MG63 (cell line): ENCODE measurements around the gene LGI1. TPM values are rescaled to one million over a fixed set of nuclear protein-coding genes. Genes with fewer than 3 reads are reported as not detected.
A peak's percentile ranks its signal among the peaks of the same experiment; 100 is the strongest.
"Not testable (repeated sequence)": the region's sequence is repeated elsewhere in the genome, so short reads cannot be mapped to it uniquely, and the experiment has no call there.

Experiments used
- DNase-seq: peaks from one replicate; pipeline ENCODE4 v3.0.0-alpha.2; 2020
- H3K27me3 ChIP-seq: fragments of 250-450 bp; sonication (Bioruptor Pico); 2 replicates; pipeline ENCODE4 v1.5.1; 2020; ENCODE audit warnings: mild to moderate bottlenecking, moderate library complexity
- H3K36me3 ChIP-seq: fragments of 250-450 bp; sonication (Bioruptor Pico); 2 replicates; pipeline ENCODE4 v1.5.1; 2020; ENCODE audit warnings: mild to moderate bottlenecking, moderate library complexity
- H3K4me3 ChIP-seq: fragments of 250-450 bp; sonication (Bioruptor Pico); 2 replicates; pipeline ENCODE4 v1.5.1; 2020; ENCODE audit warnings: mild to moderate bottlenecking, moderate library complexity
- H3K9me3 ChIP-seq: fragments of 250-450 bp; sonication (Bioruptor Pico); 2 replicates; pipeline ENCODE4 v1.5.1; 2020; ENCODE audit warnings: mild to moderate bottlenecking, moderate library complexity
- total RNA-seq: library from RNA; depleted of rRNA; stranded (reverse); fragments of >200 nt; shearing (Covaris generic); gene quantifications from 2 replicates; pipeline ENCODE4 v1.2.3, GENCODE V29; 2014; ENCODE audit warnings: low replicate concordance; rRNA removed

The LGI1 gene
- total RNA-seq, 1 experiment from 2014 or later: not detected

DNA sequence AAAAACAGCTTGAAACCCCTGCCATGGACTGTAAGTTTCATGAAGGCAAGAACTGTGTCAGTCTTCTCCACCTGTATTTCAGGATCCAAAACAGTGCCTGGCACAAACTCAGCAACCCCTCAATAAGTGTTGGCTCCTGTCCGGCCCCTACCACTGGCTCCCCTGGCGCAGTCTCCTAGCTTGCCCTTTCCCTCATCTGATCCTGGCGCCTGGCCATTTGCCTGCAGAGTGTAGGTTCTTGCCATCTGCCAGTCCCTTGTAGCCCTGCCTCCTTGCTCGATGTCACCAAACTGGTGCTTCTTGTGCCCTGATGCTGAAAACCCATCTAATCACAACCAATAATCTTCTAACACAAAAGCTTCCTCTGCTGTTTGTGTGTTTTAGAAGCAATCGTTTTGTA, 60.4 kb downstream of the LGI1 start:
- no peak for DNase-seq
- Histone ChIP-seq H3K4me3 (no peak overlapping the region), H3K9me3 (no peaks in the 10 kb centered on the region), H3K36me3 (no peaks in the 10 kb centered on the region), H3K27me3 (no peaks in the 10 kb centered on the region)

- Histone ChIP-seq H3K36me3 (no peaks in the 10 kb centered on the region), H3K9me3 (no peaks in the 10 kb centered on the region), H3K4me3 (no peak overlapping the region), H3K27me3 (no peaks in the 10 kb centered on the region)
- DNase-seq: no peak
These were observed 61.8 kb downstream of the LGI1 start for GRCh38 chr10:93819520-93819919.

- Histone ChIP-seq H3K9me3 (no peaks in the 10 kb centered on the region), H3K27me3 (no peaks in the 10 kb centered on the region), H3K36me3 (no peaks in the 10 kb centered on the region), H3K4me3 (no peak overlapping the region)
- peak; percentile 6 for DNase-seq
These were observed 62.7 kb downstream of the LGI1 start for GRCh38 chr10:93820434-93820833.

DNA sequence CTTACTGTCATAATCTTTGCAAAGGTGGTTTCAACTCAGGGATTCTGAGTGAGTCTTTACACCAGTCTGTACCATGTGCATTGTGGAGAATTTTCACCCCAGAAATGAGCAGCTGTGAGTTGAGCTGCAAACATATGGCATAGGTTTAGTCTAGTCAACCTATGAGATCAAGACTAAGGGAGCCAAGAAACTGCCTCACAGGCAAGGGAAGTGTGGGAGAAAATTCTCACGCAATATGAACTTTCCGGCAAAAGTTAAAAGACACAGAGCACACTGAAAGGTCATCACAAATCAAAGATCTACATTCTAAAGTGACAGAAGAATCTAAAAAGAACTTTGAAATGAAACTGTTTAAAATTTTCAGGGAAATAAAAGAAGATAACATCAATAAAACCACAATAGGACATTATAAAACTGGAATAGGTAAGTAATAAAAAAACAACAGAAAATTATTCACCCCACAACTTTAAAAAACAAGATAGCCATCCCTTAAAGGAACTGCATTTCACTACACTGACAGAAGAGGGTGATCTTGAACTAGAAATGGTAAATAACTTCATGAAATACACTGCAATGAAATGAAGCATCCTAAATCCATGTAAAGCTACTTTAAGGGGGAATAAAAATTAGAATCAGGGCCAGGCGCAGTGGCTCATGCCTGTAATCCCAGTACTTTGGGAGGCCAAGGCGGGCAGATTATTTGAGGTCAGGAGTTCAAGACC, 63.5 kb downstream of the LGI1 start:
- Histone ChIP-seq H3K27me3 (no peaks in the 10 kb centered on the region), H3K9me3 (no peaks in the 10 kb centered on the region), H3K4me3 (no peak overlapping the region), H3K36me3 (no peaks in the 10 kb centered on the region)
- no peak for DNase-seq

GRCh38 chr10:93826355-93826754, 68.6 kb downstream of the LGI1 start:
- Histone ChIP-seq H3K27me3 (no peaks in the 10 kb centered on the region), H3K9me3 (no peaks in the 10 kb centered on the region), H3K36me3 (no peaks in the 10 kb centered on the region), H3K4me3 (no peak overlapping the region)
- DNase-seq: peak; percentile 26

- Histone ChIP-seq H3K4me3 (no peak overlapping the region), H3K9me3 (no peaks in the 10 kb centered on the region), H3K27me3 (no peaks in the 10 kb centered on the region), H3K36me3 (no peaks in the 10 kb centered on the region)
- DNase-seq: no peak
These were observed 69.5 kb downstream of the LGI1 start for GRCh38 chr10:93827056-93827804.

DNA sequence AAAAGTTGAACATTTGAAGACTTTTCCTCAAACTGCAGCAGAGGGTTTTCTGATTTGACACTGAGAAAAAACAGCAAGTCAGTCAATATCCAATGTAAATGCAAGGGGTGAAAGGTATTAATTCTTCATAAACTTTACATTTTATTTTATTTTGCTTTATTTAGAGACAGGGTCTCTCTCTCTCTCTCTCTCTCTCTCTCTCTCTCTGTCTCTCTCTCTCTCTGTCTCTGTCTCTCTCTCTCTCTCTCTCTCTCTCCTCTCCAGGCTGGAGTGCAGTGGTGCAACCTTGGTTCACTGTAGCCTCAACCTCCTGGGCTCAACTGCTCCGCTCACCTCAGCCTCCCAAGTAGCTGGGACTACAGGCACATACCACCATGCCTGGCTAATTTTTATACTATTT, 73.3 kb downstream of the LGI1 start:
- H3K36me3 ChIP-seq, H3K27me3 ChIP-seq, H3K9me3 ChIP-seq, DNase-seq, H3K4me3 ChIP-seq: not testable (repeated sequence)

DNA sequence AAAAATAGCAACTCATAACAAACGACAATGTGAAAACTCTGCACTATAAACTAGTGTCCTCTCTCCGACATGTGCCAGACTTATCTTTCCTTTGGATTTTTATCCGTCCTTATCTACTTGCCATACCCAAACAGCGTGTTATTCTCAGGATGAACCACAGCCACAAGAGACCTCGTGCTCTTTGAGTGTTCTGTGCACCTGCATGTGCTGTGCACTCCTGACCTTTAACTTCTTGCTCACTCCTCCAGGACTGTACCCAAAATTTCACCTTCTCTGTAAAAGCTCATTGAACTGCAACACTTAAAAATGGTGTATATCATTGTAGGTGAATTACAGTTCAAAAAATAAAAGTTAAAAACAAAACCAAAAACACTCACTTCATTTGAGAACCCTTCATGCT, 78.0 kb downstream of the LGI1 start:
- Histone ChIP-seq H3K27me3 (no peaks in the 10 kb centered on the region), H3K9me3 (no peaks in the 10 kb centered on the region), H3K4me3 (no peak overlapping the region), H3K36me3 (no peaks in the 10 kb centered on the region)
- no peak for DNase-seq

DNA sequence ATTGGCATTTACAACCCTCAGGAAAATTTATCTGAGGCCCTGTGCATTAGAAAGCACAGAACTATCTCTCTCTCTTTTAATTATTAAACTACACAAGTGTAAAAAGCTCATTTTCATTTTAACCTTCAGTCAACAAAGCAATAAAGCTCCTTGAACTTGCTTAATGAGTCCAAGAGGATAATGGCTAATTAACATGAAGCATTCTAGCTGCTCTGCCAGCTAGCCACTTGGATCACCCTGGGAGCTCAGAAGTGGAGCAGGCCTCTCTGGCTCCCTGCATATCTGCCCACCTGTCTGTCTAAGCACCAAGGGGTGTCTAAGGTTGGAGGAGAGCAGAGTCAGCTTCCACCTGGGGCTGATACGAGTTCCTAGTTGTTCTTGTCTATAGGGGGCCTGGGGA, 80.1 kb downstream of the LGI1 start:
- Histone ChIP-seq H3K36me3 (no peaks in the 10 kb centered on the region), H3K4me3 (no peak overlapping the region), H3K27me3 (no peaks in the 10 kb centered on the region), H3K9me3 (no peaks in the 10 kb centered on the region)
- DNase-seq: no peak

DNA sequence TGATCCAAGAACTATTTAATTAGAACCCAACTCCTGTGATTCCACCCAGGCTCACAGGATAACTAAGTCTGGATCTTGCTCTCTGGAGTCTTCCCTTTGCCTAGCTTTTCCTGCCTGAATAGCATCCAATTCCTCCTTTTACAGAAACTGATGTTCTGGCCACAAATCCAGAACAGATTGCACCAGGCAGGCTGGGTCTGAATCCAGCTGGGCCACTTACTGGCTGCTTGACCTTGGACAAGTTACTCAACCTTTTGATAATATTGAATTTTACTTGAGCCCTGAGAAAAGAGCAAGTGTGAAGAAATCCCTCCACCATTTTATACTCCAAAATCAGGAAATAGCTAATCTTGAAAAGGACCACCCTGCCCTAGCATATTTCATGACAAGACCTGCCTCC, 80.5 kb downstream of the LGI1 start:
- Histone ChIP-seq H3K9me3 (no peaks in the 10 kb centered on the region), H3K4me3 (no peak overlapping the region), H3K36me3 (no peaks in the 10 kb centered on the region), H3K27me3 (no peaks in the 10 kb centered on the region)
- no peak for DNase-seq

GRCh38 chr10:93841961-93842360, 84.2 kb downstream of the LGI1 start:
- no peak for DNase-seq
- H3K27me3 ChIP-seq: no peaks in the 10 kb centered on the region
- H3K9me3 ChIP-seq: no peaks in the 10 kb centered on the region
- H3K4me3 ChIP-seq: no peak overlapping the region
- H3K36me3 ChIP-seq: no peaks in the 10 kb centered on the region

- Histone ChIP-seq H3K36me3 (no peaks in the 10 kb centered on the region), H3K9me3 (no peaks in the 10 kb centered on the region), H3K4me3 (no peak overlapping the region), H3K27me3 (no peaks in the 10 kb centered on the region)
- DNase-seq: no peak
These were observed 87.4 kb downstream of the LGI1 start for GRCh38 chr10:93844979-93845626.

Other genes with a start within 250 kb of the LGI1 start
- gene FFAR4, start 191.3 kb upstream of the LGI1 start, total RNA-seq: 0.16 TPM in 1 of 2 replicates, not detected in the other
- gene RBP4, start 156.7 kb upstream of the LGI1 start, total RNA-seq: 0.35 and 5.4 TPM in 2 replicates
- gene PDE6C, start 145.4 kb upstream of the LGI1 start, total RNA-seq: not detected in 2 replicates
- 1.9 and 4.2 TPM in 2 replicates for gene FRA10AC1, start 55.3 kb upstream of the LGI1 start, total RNA-seq
- 1.6 and 4.6 TPM in 2 replicates for gene SLC35G1, start 136.0 kb downstream of the LGI1 start, total RNA-seq
- 1.5 and 3.9 TPM in 2 replicates for gene PLCE1, start 236.0 kb downstream of the LGI1 start, total RNA-seq